ENCODE measurements around the gene HAP1.

GRCh38 chr17:41702712-41703111, 31.7 kb downstream of the HAP1 start:
- TF ChIP-seq POLR2A (IDR thresholded peaks at IDR 0.05) (no peak), CTCF (IDR thresholded peaks at IDR 0.05) (no peak)

All from breast epithelium (tissue), 3 donors.